K562 (cell line): ENCODE data around the gene MRPL28. TPM values are rescaled to one million over a fixed set of nuclear protein-coding genes. Genes with fewer than 3 reads are reported as not detected.

Experiments
- ATAC-seq: fragments of 200-7000 bp; cut with Tn5 transposase; 3 replicates; pipeline ENCODE4 v1.9.1; 2020; ENCODE audit warnings: moderate library complexity
- BruUV-seq: library from RNA; stranded (reverse); fragments of 400-500 nt; replicated peaks from 2 replicates; lab custom pipeline; 2021; lab: Mats Ljungman, UMichigan
- CTCF ChIA-PET: fragments of 300-600 bp; formaldehyde crosslinking; extraction: SDS; loops from one replicate; lab custom pipeline; 2021; ENCODE audit warnings: low intra/inter-chr PET ratio; lab: Yijun Ruan, JAX
- POLR2A ChIA-PET: fragments of 300-600, 350-650 bp; sonication (Branson Sonifier 250); formaldehyde crosslinking; extraction: SDS; loops from one replicate; lab custom pipeline; 2021; ENCODE audit warnings: antibody characterized with exemption, inconsistent platforms; lab: Yijun Ruan, JAX
- DNase-seq, 4 experiments: peaks; one replicate each; pipeline versions ENCODE4 v3.0.0 to v3.0.0-alpha.2; 2011 to 2018; ENCODE audit warnings: low spot score in 3 of 4, mixed read lengths in 3 of 4; ENCODE audit errors: extremely low read depth in 1 of 4
- FAIRE-seq: peaks from 2 replicates; lab custom pipeline; 2011; peaks lifted over from hg19 to GRCh38; lab: Jason Lieb, UNC
- H2AFZ ChIP-seq: 2 replicates; pipeline ENCODE4 v1.6.0; 2011; ENCODE audit warnings: low read depth, low read length, control low read depth, inconsistent platforms
- H3K27ac ChIP-seq: fragments of 200-600 bp; 3 replicates; pipeline ENCODE4 v1.8.0; 2011; ENCODE audit warnings: low read depth, mild to moderate bottlenecking, control low read depth, inconsistent platforms, low read length, moderate library complexity, mixed read lengths; ENCODE audit errors: extremely low read depth
- H3K27me3 ChIP-seq, 2 experiments: fragments of 300-600 bp in 1 of 2; 2 replicates in 1 of 2; 3 replicates in 1 of 2; pipeline versions ENCODE4 v1.6.0 to v1.8.0; 2011; ENCODE audit warnings: inconsistent platforms in 2 of 2, low read length in 2 of 2, mild to moderate bottlenecking in 1 of 2, mixed read lengths in 1 of 2, moderate library complexity in 1 of 2; ENCODE audit not compliant: control insufficient read depth in 2 of 2, insufficient read depth in 2 of 2
- H3K36me3 ChIP-seq: fragments of 300-600 bp; 3 replicates; pipeline ENCODE4 v1.8.0; 2011; ENCODE audit warnings: mild to moderate bottlenecking, low read length, inconsistent platforms; ENCODE audit not compliant: control insufficient read depth, insufficient read depth
- H3K4me1 ChIP-seq, 2 experiments: fragments of 200-600 bp in 1 of 2; replicated peaks in 1 of 2; 2 replicates in 1 of 2; 3 replicates in 1 of 2; pipeline versions ENCODE4 v1.5.1 to v1.8.0; 2011; ENCODE audit warnings: inconsistent platforms in 2 of 2, low read length in 2 of 2, mild to moderate bottlenecking in 1 of 2, mixed read lengths in 1 of 2, moderate library complexity in 1 of 2; ENCODE audit not compliant: control insufficient read depth in 2 of 2, insufficient read depth in 2 of 2
- H3K4me2 ChIP-seq: 2 replicates; pipeline ENCODE4 v1.6.1; 2011; ENCODE audit warnings: low read length, control low read depth, inconsistent platforms, mixed read lengths; ENCODE audit not compliant: insufficient read depth
- H3K4me3 ChIP-seq: fragments of 200-600 bp; sonication (generic), shearing (Covaris generic); 2 replicates; pipeline ENCODE4 v1.5.1; 2016; ENCODE audit warnings: control low read depth, inconsistent platforms
- H3K79me2 ChIP-seq: fragments of 200-600 bp; 3 replicates; pipeline ENCODE4 v1.8.0; 2011; ENCODE audit warnings: low read length, inconsistent platforms; ENCODE audit not compliant: control insufficient read depth, insufficient read depth
- H3K9ac ChIP-seq, 2 experiments: 2 replicates each; pipeline versions ENCODE4 v1.6.0 to v1.6.1; 2011; ENCODE audit warnings: low read depth in 2 of 2, low read length in 2 of 2, control low read depth in 1 of 2, inconsistent platforms in 1 of 2, mild to moderate bottlenecking in 1 of 2, mixed read lengths in 1 of 2; ENCODE audit not compliant: insufficient read depth in 1 of 2
- H3K9me1 ChIP-seq: one replicate; pipeline ENCODE4 v1.6.0; 2011; ENCODE audit warnings: inconsistent platforms, mild to moderate bottlenecking, low read length, moderate library complexity; ENCODE audit not compliant: control insufficient read depth, insufficient read depth
- H3K9me3 ChIP-seq: replicated peaks from 2 replicates; pipeline ENCODE4 v1.5.1; 2011; ENCODE audit warnings: low read depth, low read length, inconsistent platforms; ENCODE audit not compliant: control insufficient read depth, insufficient read depth
- H4K20me1 ChIP-seq: replicated peaks from 2 replicates; pipeline ENCODE4 v1.6.1; 2011; ENCODE audit warnings: low read length, inconsistent platforms, mixed read lengths; ENCODE audit not compliant: control insufficient read depth, insufficient read depth
- C11orf30 ChIP-seq: fragments of 450-650 bp; IDR thresholded peaks from 2 replicates; pipeline ENCODE4 v1.6.1; 2016; ENCODE audit warnings: low read depth, mild to moderate bottlenecking
- ELF4 ChIP-seq: fragments of 450-650 bp; formaldehyde crosslinking; IDR thresholded peaks from 2 replicates; pipeline ENCODE4 v1.4.0; 2022; ENCODE audit warnings: missing genetic modification characterization
- HINFP ChIP-seq: fragments of 450-650 bp; conservative IDR thresholded peaks from 2 replicates; pipeline ENCODE4 v1.6.1; 2016; ENCODE audit warnings: missing genetic modification characterization, low read depth, mild to moderate bottlenecking, control low read depth, missing compliant biosample characterization
- NR2C2 ChIP-seq, 2 experiments: fragments of 200-800 bp in 1 of 2; sonication (Bioruptor generic) in 1 of 2; sonication (generic) in 1 of 2; formaldehyde crosslinking in 1 of 2; IDR thresholded peaks; 2 replicates each; pipeline versions ENCODE4 v1.6.1 to v1.8.0; 2016 to 2022; ENCODE audit warnings: mild to moderate bottlenecking in 1 of 2, missing compliant biosample characterization in 1 of 2, missing genetic modification characterization in 1 of 2, missing genetic modification reagents in 1 of 2
- PTBP1 ChIP-seq: fragments of 200-400 bp; formaldehyde crosslinking; IDR thresholded peaks from 2 replicates; pipeline ENCODE4 v1.6.1; 2017; ENCODE audit warnings: low read depth, low read length
- RUNX1 ChIP-seq: sonication (generic); IDR thresholded peaks from 2 replicates; pipeline ENCODE4 v1.6.1; 2016; ENCODE audit warnings: antibody characterized with exemption, low read depth
- SNAPC5 ChIP-seq: fragments of 250-450 bp; sonication (Bioruptor Pico); IDR thresholded peaks from 2 replicates; pipeline ENCODE4 v1.8.0; 2021; ENCODE audit warnings: moderate library complexity, mild to moderate bottlenecking, inconsistent platforms
- SNIP1 ChIP-seq: fragments of 450-650 bp; IDR thresholded peaks from 2 replicates; pipeline ENCODE4 v1.7.1; 2017; ENCODE audit warnings: low read depth, mild to moderate bottlenecking
- TCF15 ChIP-seq: fragments of 250-450 bp; sonication (Bioruptor Pico); IDR thresholded peaks from 2 replicates; pipeline ENCODE4 v1.8.0; 2022; ENCODE audit warnings: moderate library complexity, mild to moderate bottlenecking, inconsistent platforms
- TCFL5 ChIP-seq: fragments of 250-450 bp; sonication (Bioruptor Pico); conservative IDR thresholded peaks from 2 replicates; pipeline ENCODE4 v1.6.1; 2021; ENCODE audit warnings: mild to moderate bottlenecking, moderate library complexity, matching md5 sums
- ZNF175 ChIP-seq: fragments of 200-800 bp; sonication (Bioruptor generic); IDR thresholded peaks from 2 replicates; pipeline ENCODE4 v1.6.1; 2016; ENCODE audit warnings: low read depth, mild to moderate bottlenecking, missing genetic modification characterization, missing compliant biosample characterization
- ZNF436 ChIP-seq: fragments of 250-450, 450-650 bp; sonication (Bioruptor Pico); formaldehyde crosslinking; IDR thresholded peaks from 2 replicates; pipeline ENCODE4 v1.7.0; 2020; ENCODE audit warnings: mild to moderate bottlenecking
- ZNF561 ChIP-seq: fragments of 450-650 bp; formaldehyde crosslinking; conservative IDR thresholded peaks from 2 replicates; pipeline ENCODE4 v1.4.0; 2020; ENCODE audit warnings: mild to moderate bottlenecking, moderate library complexity
- ZNF592 ChIP-seq: fragments of 450-650 bp; IDR thresholded peaks from 2 replicates; pipeline ENCODE4 v1.6.1; 2017; ENCODE audit warnings: antibody characterized with exemption, mild to moderate bottlenecking
- ZNF766 ChIP-seq: fragments of 200-800 bp; sonication (Bioruptor generic); conservative IDR thresholded peaks from 2 replicates; pipeline ENCODE4 v1.6.1; 2016; ENCODE audit warnings: missing genetic modification characterization, missing compliant biosample characterization
- WGBS: fragments of 100-300 bp; shearing (Covaris generic); methylation state at CpG from one replicate; pipeline ENCODE4 v1.1.6; 2016; ENCODE audit warnings: low coverage, mixed read lengths; ENCODE audit not compliant: insufficient coverage; ENCODE audit errors: missing lambda C conversion rate; 5-methylcytosine and 5-hydroxymethylcytosine counted together
- in situ Hi-C: fragments of 300-500 bp; cut with MboI; formaldehyde crosslinking; loops from 4 replicates; pipeline ENCODE4 v1.15.0; 2018; ENCODE audit warnings: inconsistent platforms, mixed read lengths
- intact Hi-C: fragments of 100-400 bp; cut with micrococcal nuclease; formaldehyde crosslinking; loops from 2 replicates; pipeline ENCODE4 v1.14.2; 2022
- polyA plus RNA-seq, 8 experiments: library from polyadenylated mRNA; depleted of rRNA in 4 of 8; stranded (reverse) in 5 of 8; unstranded in 3 of 8; fragments of >200 nt; fragmentation: Nextera tagmentation in 2 of 8; fragmentation: Illumina TruSeq in 1 of 8; extraction: Ambion mirVana in 2 of 8; extraction: Trizol in 1 of 8; gene quantifications; 2 replicates each; pipeline versions ENCODE4 v1.2.1 to v1.2.3, GENCODE V29; 2011 to 2014; ENCODE audit warnings: inconsistent platforms in 1 of 8, missing spikeins in 1 of 8
- total RNA-seq, 7 experiments: library from RNA; depleted of rRNA in 6 of 7; stranded (reverse); fragments of >200 nt in 6 of 7; fragmentation: Illumina TruSeq in 2 of 7; extraction: Trizol in 2 of 7; gene quantifications; 2 replicates each; pipeline versions ENCODE4 v1.2.1 to v1.2.3, GENCODE V29; 2011 to 2021; ENCODE audit warnings: low replicate concordance in 1 of 7

Gene MRPL28
- total and polyA plus RNA-seq, 9 of the 15 experiments (the other 6 are each of a cell fraction or from before 2014, with no cell fraction given): 2.5 to 323 (median 175) TPM

GRCh38 chr16:351804-352520, 18.4 kb downstream of the MRPL28 start:
- POLR2A ChIA-PET: interaction anchor here (0.6 to 1.6 kb wide), 8 partner anchors 9 to 156 kb away, joined by 3 to 12 read pairs (median 3); no protein-coding TSS in a partner anchor
- no peaks in the 10 kb centered on the region for H3K27me3 ChIP-seq
- in situ Hi-C loops: no loop called here
- under 1% methylated on average over 30 of the region's 95 CpGs for WGBS
- no peak overlapping the region for H2AFZ ChIP-seq
- H3K36me3 ChIP-seq: peaks cover 36% of the 10 kb centered on the region
- CTCF ChIA-PET: interaction anchor here (0.6 to 0.7 kb wide), 2 partner anchors 135 to 419 kb away, joined by 3 to 4 read pairs; no protein-coding TSS in a partner anchor
- DNase-seq (peak in 1 of 4 experiments; percentile 81), FAIRE-seq (no peak), ATAC-seq (peak; percentile 7)
- peaks cover 26 to 34% of the 10 kb centered on the region in 2 experiments for H3K4me1 ChIP-seq
- peak overlapping the region; percentile 81 to 98 for H3K9ac ChIP-seq
- peak overlapping the region; percentile 78 for H3K4me3 ChIP-seq
- no peaks in the 10 kb centered on the region; the same call in 1 of the 2 replicates for H4K20me1 ChIP-seq
- H3K9me1 ChIP-seq: peaks cover 3% of the 10 kb centered on the region
- no peaks in the 10 kb centered on the region for H3K9me3 ChIP-seq
- intact Hi-C loops: loop anchor here (5.0 kb wide), 1 partner anchor 115 kb away; no protein-coding TSS in a partner anchor
- peak overlapping the region; percentile 86 for H3K4me2 ChIP-seq
- no TSS peak for BruUV-seq
- peaks cover 52% of the 10 kb centered on the region for H3K79me2 ChIP-seq
- H3K27ac ChIP-seq: peak overlapping the region; percentile 81
- TF ChIP-seq ELF4 (CRISPR knock-in tag): no peak
- no peak for TF ChIP-seq TCF15 (CRISPR knock-in tag)
- TF ChIP-seq ZNF766: no peak
- TF ChIP-seq ZNF175 (CRISPR knock-in tag): no peak
- no peak for TF ChIP-seq C11orf30
- no peak for TF ChIP-seq TCFL5 (CRISPR knock-in tag)
- no peak for TF ChIP-seq ZNF436 (CRISPR knock-in tag)
- TF ChIP-seq HINFP (tag): no peak
- no peak for TF ChIP-seq NR2C2 (CRISPR knock-in tag; IDR thresholded peaks at IDR 0.05)
- 0 out of 2 replicates have a peak, but pooled peaks have one; percentile 26 for TF ChIP-seq NR2C2 (tag; IDR thresholded peaks at IDR 0.05)
- TF ChIP-seq ZNF592: peak; percentile 56
- no peak for TF ChIP-seq SNIP1
- TF ChIP-seq RUNX1: no peak
- no peak for TF ChIP-seq PTBP1
- TF ChIP-seq ZNF561 (CRISPR knock-in tag): no peak
- no peak for TF ChIP-seq SNAPC5
